Stimulated activated CD4-positive, alpha-beta T cell treated with anti-CD3 and anti-CD28 coated beads, Interleukin-2, amount 100 ng/mL, for 24 hours (primary cell): ENCODE data around the gene IMMP2L.

Source experiments
- DNase-seq, 2 donors: peaks; one replicate each; pipeline ENCODE4 v3.0.0-alpha.2; 2020

The IMMP2L gene

DNA sequence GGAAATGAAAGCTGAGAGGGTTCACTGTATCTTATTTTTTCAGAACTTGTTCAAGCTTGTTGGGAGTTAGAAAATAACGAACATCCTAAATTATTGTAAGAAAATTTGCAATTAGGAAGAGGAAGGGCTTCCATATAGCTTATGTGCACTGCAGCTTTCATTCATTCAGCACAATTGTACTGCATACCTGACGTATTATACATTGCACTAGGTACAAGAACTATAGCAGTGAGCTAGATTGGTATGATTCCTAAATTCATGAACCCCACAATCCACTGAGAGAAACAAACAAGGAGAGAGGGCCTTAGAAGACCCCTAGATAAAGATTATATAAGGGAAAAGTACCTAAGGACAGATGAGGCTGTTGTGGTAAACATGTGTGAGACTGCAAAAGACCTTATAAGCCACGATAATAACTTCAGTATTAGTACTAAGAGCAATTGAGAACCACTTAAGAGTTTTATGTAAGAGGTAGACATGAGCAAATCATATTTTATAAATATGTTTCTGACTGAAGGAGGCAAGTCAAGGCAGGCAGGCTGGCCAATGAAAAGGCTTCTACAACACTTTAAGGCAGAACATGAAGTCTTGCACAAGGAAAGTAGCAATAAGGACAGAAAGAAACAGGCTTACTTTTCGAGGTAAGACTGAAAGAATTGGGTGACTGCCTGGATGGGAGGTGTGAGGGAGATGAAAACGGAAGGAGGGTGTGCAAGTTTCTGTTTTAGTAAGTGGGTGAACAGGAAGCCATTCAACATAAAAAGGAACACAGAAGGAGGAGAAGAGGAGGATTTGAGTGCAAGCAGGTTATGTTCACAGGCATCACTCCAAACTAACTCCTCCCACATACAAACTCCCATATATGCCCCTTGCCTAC is 549.3 kb downstream of the IMMP2L start:
- DNase-seq = peak; percentile 19 to 53

DNA sequence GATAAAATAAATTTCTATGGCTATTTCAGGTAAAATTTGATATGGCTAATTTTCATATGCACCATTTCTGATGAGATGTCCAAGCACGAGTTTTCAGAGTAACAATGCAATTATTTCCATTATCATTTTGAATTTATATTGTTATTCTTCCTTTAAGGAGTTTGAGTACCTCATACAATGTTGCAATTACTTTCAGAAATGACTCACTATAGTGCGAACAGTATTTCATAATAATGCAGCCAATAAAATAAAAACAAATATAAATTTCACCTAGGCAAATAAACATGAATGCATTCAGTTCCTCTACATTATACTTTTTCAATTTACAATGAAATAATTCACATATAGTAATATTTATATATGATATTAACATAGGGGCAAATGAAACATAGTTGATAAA is 550.1 kb downstream of the IMMP2L start:
- DNase-seq = no peak

- no peak for DNase-seq
These were observed 550.8 kb downstream of the IMMP2L start for GRCh38 chr7:111011520-111011919.

DNA sequence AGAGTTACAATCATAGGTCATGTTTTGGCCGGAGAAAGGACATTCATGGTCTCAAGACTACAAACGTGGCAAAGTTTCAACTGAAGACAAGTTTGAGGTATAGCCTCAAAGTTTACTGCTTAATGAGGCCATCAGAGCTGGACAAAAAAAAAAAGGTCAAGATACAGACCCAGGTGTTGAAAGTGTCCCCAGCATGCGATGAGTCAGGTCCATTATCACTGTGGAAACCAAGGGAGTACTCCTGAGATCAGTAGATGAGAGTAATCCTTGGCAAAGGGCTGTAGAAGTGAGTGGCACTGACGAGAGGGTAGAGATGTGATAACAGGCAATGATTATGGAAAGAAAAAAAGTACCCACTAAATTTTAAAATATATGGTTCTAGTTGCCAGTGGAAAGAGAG is 551.5 kb downstream of the IMMP2L start:
- DNase-seq = no peak

GRCh38 chr7:111009526-111010040 is 552.7 kb downstream of the IMMP2L start:
- DNase-seq = no peak

DNA sequence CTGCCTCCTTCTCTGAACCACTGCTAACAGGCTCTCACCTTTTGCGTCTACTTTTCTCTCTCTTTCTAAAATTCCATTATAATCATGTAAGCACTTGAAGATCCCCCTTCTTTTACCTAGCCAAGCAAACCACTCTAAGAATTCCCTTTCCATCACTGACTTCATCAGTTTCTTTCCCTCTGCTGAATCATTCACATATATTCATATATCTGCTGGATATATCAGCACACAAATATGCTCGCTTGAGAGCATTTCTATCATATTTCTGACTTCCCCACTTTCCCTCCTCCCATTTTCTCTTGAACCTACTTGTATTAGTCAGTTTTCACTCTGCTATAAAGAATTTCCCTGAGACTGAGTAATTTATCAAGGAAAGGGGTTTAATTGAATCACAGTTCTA is 555.6 kb downstream of the IMMP2L start:
- DNase-seq = no peak

DNA sequence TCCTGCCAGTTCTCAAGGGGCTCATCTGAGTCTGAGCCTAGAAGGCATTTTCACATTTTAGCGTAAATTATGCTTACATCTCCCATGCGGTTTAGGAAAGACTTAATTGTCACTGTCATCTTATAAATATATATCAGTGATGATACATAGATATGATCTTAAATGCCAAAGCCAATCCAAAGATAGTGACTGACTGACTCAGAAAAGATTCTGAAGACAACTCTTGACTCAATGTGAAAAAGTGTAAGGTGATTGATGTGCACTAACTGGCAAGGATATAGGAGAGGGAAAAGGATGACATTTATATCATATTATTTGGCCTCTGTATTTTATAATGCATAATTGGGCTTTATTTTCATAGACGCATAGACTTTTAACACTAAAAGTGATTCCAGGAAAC is 556.3 kb downstream of the IMMP2L start:
- DNase-seq = no peak

GRCh38 chr7:111005445-111005844 is 556.8 kb downstream of the IMMP2L start:
- DNase-seq = no peak

DNA sequence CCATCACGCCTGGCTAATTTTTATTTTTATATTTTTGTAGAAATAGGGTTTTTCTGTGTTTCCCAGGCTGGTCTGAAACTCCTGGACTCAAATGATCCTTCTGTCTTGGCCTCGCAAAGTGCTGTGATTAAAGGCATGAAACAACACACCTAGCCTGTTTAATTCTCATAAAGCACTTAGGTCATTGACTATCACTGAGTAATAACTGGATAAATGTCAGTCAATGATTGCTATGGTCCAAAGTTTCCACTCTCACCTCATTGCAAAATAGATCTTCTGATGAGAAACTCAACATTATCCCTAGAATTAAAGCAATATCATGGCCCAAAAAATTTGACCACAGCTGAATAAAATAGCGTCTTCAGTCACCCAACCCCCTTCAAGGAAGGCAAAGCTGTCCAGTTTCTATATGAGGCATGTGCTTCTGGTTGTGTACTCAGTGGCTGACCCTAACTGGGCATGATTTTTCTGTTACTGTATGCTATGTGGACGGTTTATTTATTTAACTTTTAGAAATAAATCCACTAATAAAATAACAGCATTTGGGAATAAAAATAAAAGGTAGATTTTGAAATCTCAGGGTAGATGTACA is 557.9 kb downstream of the IMMP2L start:
- no peak for DNase-seq

DNA sequence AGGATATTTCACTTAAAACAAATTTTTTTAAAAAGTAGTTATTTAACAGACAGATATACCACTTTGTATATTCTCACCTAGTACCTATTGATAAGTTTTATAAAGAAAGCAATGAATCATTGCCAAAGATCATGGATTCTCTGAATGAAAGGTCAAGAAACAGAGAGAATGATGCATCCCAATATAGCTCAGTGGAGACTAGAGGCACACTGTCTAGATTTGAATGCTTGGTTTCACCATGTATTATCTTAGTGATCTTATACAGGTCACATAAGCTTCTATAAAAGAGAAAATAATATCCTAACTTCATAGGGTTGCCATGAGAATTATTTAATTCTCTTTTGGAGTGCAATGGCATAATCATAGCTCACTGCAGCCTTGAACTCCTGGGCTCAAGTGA is 558.4 kb downstream of the IMMP2L start:
- DNase-seq = no peak

GRCh38 chr7:110994028-110994967 is 568.0 kb downstream of the IMMP2L start:
- no peak for DNase-seq

DNA sequence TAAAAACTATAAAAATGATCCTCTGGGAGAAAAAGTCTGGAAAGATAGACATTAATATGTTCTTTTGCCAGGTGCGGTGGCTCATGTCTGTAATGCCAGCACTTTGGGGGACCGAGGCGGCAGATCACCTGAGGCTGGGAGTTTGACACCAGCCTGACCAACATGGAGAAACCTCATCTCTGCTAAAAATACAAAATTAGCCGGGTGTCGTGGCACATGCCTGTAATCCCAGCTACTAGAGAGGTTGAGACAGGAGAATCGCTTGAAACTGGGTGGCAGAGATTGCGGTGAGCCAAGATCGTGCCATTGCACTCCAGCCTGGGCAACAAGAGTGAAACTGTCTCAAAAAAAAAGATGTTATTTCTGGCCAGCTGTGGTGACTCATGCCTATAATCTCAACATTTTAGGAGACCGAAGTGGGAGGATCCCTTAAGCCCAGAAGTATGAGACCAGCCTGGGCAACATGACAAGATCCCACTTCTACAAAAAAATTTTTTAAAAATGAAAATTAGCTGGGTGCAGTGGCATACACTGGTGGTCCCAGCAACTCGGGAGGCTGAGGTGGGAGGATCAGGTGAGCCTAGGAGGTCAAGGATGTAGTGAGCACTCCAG is 573.3 kb downstream of the IMMP2L start:
- DNase-seq = no peak

DNA sequence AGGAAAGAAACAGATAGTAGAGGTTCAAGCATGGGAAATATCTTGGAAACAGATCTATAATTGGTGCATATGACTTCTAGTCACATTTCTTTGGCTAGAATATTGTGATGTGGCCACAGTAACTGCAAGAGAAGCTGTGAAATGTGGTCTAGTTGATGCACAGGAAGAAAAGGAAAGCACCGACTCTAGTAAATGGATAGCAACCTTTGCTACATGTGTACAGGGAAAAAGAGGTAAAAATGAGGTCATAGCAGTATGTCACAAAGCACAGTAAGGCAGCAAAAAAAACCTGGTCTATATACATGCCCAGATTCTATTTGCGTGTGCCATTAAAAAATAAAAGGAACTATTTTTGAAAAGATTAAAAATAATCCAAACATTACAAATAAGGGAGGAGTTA is 573.9 kb downstream of the IMMP2L start:
- no peak for DNase-seq

- DNase-seq = no peak
These were observed 575.1 kb downstream of the IMMP2L start for GRCh38 chr7:110987127-110987693.

DNA sequence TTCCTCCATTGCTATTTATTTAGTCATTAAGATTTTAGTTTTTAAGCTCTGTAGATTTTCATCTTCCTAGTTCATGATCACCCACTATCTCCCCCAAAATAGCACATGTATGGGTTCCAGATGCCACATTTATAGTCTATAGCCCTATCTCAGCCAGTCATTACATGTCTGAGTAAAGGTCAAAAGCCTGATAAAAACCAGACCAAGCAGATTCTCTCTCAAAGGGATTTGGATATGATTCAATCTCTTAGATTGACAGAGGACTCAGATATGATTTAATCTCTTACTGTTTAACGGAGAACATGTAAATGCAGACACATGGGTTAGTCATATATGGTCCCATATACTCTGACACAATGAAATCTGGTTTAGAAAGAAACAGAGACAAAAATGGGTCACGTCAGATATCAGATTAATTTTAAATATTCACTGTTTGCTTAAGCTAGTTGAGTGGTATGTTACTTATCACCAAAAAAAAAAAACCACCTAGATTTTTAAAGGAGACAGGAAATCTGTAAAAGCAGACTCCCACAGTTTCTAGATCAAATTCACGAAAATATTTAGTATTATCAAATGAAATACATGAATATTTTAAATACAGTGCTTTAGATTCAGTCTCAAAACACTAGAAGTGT is 578.4 kb downstream of the IMMP2L start:
- no peak for DNase-seq

- DNase-seq = no peak
These were observed 585.1 kb downstream of the IMMP2L start for GRCh38 chr7:110977127-110977737.

DNA sequence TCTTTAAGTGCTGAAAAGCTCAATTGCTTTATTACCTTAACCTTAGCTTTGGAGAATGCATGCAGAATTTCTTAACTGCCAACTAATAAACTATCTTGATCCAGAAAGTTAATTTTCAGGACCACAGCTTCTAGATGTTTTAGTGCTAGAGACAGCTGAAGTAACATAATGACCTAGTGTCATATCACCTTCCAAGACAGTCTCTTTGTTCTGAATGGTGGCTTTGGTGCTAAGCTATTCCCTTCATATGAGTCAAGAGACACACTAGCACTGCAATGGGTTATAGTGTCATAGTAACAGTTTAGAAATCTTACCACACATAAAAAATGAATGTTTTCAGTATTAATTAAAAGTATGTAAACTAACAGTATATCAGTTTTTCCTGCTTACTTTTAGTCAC is 586.8 kb downstream of the IMMP2L start:
- DNase-seq = no peak

DNA sequence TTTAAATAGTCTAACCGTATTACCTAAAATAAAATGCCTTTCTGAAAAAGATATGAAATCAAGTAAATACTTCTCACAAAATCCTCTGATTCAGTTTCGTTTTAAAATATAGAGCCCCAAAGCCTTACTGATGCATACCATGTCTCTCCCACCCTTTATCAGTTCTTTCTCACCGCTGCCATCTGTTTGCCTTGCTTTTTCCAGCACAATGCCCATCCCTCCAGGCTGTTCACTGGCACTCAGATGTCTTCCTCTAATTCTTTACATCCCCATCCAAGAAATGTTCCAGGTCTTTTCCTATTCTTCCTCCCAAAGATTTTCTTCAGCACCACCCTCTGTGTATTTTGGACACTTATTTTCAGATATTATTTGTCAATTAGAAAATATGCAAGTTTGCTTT is 587.9 kb downstream of the IMMP2L start:
- DNase-seq = no peak

- no peak for DNase-seq
These were observed 588.9 kb downstream of the IMMP2L start for GRCh38 chr7:110973196-110973990.

GRCh38 chr7:110964775-110965174 is 597.5 kb downstream of the IMMP2L start:
- DNase-seq = no peak

DNA sequence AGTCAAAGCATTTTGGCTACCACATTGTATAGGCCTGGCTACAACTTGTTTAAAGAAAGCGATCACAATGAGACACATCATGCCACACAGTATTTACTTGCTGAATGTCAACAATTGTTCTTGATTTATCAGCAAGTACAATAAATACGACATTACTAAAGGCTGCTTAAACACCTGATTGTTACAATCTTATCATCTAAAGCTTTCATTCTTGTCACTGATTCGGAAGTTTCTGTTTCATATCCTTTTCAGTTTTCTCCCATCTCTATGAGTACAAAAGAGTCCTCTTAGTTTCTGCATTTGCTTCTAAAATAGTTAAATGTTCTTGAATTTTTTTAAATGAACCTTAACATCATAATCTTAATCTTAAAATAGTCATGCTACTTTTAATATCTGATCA is 599.5 kb downstream of the IMMP2L start:
- no peak for DNase-seq
